HL-60 (cell line): ENCODE measurements around the gene GLYR1.

Experiments used
- CTCF ChIP-seq: IDR thresholded peaks from one replicate; pipeline ENCODE4 v1.5.1; 2011; ENCODE audit warnings: low read length, control low read depth, inconsistent platforms; ENCODE audit not compliant: insufficient read depth
- GABPA ChIP-seq: IDR thresholded peaks from 2 replicates; pipeline ENCODE4 v1.6.1; 2012; ENCODE audit warnings: low read depth
- POLR2AphosphoS5 ChIP-seq: IDR thresholded peaks from 2 replicates; pipeline ENCODE4 v1.6.1; 2012; ENCODE audit warnings: low read depth
- REST ChIP-seq: IDR thresholded peaks from 2 replicates; pipeline ENCODE4 v1.6.1; 2012; ENCODE audit warnings: low read depth; ENCODE audit not compliant: insufficient replicate concordance

GRCh38 chr16:4874666-4875065, 27.6 kb upstream of the GLYR1 start:
- TF ChIP-seq CTCF (no peak), REST (no peak), POLR2AphosphoS5 (no peak), GABPA (no peak)
